Transverse colon (tissue), 4 donors: ENCODE results near the gene DGUOK. TPM values are rescaled to one million over a fixed set of nuclear protein-coding genes. Genes with fewer than 3 reads are reported as not detected.

ENCODE experiments used
- DNase-seq: peaks from one replicate; pipeline ENCODE4 v3.0.0-alpha.2; 2019
- H3K27ac ChIP-seq, 4 donors: fragments of 200-600 bp; sonication (generic); 2 replicates each; pipeline ENCODE4 v1.5.1; 2016 to 2018; ENCODE audit warnings: inconsistent platforms in 4 of 4
- H3K27me3 ChIP-seq: fragments of 200-600 bp; sonication (generic); 2 replicates; pipeline ENCODE4 v1.5.1; 2017; ENCODE audit warnings: inconsistent platforms
- H3K36me3 ChIP-seq, 4 donors: fragments of 200-600 bp; sonication (generic); 2 replicates each; pipeline ENCODE4 v1.5.1; 2017 to 2019; ENCODE audit warnings: inconsistent platforms in 4 of 4
- H3K4me1 ChIP-seq, 4 donors: fragments of 200-600 bp; sonication (generic); 2 replicates each; pipeline ENCODE4 v1.5.1; 2017 to 2020; ENCODE audit warnings: inconsistent platforms in 4 of 4
- H3K4me3 ChIP-seq, 4 donors: fragments of 200-600 bp; sonication (generic); 1 replicate in 1 of 4; 2 replicates in 3 of 4; pipeline versions ENCODE4 v1.5.1 to v1.6.1; 2017 to 2019; ENCODE audit warnings: inconsistent platforms in 4 of 4
- H3K9me3 ChIP-seq, 2 donors: fragments of 200-600 bp; sonication (generic); 2 replicates each; pipeline ENCODE4 v1.5.1; 2017 to 2019; ENCODE audit warnings: inconsistent platforms in 2 of 2
- EP300 ChIP-seq: sonication (generic); formaldehyde crosslinking; IDR thresholded peaks from one replicate; pipeline ENCODE4 v1.6.1; 2017; ENCODE audit warnings: antibody characterized with exemption, low read depth
- POLR2A ChIP-seq: fragments of 450-650 bp; IDR thresholded peaks from one replicate; pipeline ENCODE4 v1.6.1; 2016; ENCODE audit warnings: antibody characterized with exemption, mild to moderate bottlenecking, moderate library complexity
- POLR2AphosphoS5 ChIP-seq, 3 donors: sonication (generic); formaldehyde crosslinking; IDR thresholded peaks; one replicate each; pipeline ENCODE4 v1.6.1; 2016; ENCODE audit warnings: antibody characterized with exemption in 3 of 3
- WGBS, 2 donors: methylation state at CpG; one replicate each; pipeline ENCODE4 v1.1.5; 2018; ENCODE audit warnings: low coverage in 1 of 2; 5-methylcytosine and 5-hydroxymethylcytosine counted together
- in situ Hi-C, 4 donors: fragments of 200-750 bp; cut with MboI; loops; one replicate each; pipeline versions ENCODE4 v1.15.0 to v1.15.1; 2017; ENCODE audit warnings: low sequenced_read_pairs in 3 of 4, low pct_ligation_motif_present in 1 of 4, low pct_unique_long_range_greater_than_20kb in 1 of 4
- intact Hi-C: fragments of 100-400 bp; cut with DNase I; formaldehyde crosslinking; loops from one replicate; pipeline ENCODE4 v1.15.1; 2023; ENCODE audit warnings: low total_unique reads
- total RNA-seq, 4 donors: library from RNA; depleted of rRNA; stranded (reverse); fragments of >200 nt; gene quantifications; one replicate each; pipeline ENCODE4 v1.1.0, GENCODE V29; 2016
- TF ChIP-seq, protein P1 (sequence below), 5 experiments: fragments of 200-600 bp in 3 of 5; fragments of 450-650 bp in 2 of 5; sonication (generic) in 3 of 5; IDR thresholded peaks; 1 replicate in 2 of 5; 2 replicates in 3 of 5; pipeline ENCODE4 v1.5.1; 2016 to 2017; ENCODE audit warnings: antibody characterized with exemption in 5 of 5, inconsistent platforms in 3 of 5, mild to moderate bottlenecking in 2 of 5, moderate library complexity in 1 of 5

Gene DGUOK
- total RNA-seq, 4 donors from 2014 or later, result 27.3 to 49.7 (median 40.3) TPM

DNA sequence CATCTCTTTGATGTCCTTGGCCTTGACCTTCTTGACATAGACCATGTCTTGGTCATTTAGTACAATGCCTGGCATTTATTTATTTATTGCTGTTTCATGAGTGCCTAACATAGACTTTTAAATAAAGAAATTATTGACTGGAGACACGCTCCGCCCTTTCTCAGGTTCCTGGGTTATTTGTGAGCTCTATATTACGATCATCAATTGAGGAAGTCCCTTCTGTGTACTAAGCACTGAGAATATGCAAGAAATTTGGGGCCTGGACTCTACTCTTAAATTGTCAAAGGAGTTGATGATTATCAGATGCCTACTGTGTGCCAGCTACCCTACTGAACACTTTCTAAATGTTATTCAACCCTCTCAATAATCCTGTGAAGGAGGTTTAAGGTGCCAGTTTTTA is 38.4 kb downstream of the DGUOK start:
- intact Hi-C loops (no loop called here), in situ Hi-C loops (no loop called here)
- DNase-seq, result no peak
- Histone ChIP-seq H3K27ac (no peak overlapping the region), H3K4me3 (no peak overlapping the region), H3K4me1 (peaks cover 0 to 3% (median under 1%) of the 10 kb centered on the region in 4 donors), H3K9me3 (no peaks in the 10 kb centered on the region), H3K36me3 (no peaks in the 10 kb centered on the region), H3K27me3 (no peaks in the 10 kb centered on the region)
- WGBS, 2 donors, result 88 to 89% methylated on average over 3 of the region's 3 CpGs
- TF ChIP-seq EP300, result no peak
- TF ChIP-seq, protein P1, sequence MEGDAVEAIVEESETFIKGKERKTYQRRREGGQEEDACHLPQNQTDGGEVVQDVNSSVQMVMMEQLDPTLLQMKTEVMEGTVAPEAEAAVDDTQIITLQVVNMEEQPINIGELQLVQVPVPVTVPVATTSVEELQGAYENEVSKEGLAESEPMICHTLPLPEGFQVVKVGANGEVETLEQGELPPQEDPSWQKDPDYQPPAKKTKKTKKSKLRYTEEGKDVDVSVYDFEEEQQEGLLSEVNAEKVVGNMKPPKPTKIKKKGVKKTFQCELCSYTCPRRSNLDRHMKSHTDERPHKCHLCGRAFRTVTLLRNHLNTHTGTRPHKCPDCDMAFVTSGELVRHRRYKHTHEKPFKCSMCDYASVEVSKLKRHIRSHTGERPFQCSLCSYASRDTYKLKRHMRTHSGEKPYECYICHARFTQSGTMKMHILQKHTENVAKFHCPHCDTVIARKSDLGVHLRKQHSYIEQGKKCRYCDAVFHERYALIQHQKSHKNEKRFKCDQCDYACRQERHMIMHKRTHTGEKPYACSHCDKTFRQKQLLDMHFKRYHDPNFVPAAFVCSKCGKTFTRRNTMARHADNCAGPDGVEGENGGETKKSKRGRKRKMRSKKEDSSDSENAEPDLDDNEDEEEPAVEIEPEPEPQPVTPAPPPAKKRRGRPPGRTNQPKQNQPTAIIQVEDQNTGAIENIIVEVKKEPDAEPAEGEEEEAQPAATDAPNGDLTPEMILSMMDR (IDR thresholded peaks at IDR 0.05), result no peak
- no peak for TF ChIP-seq POLR2AphosphoS5 (IDR thresholded peaks at IDR 0.05)
- TF ChIP-seq POLR2A, result no peak

DNA sequence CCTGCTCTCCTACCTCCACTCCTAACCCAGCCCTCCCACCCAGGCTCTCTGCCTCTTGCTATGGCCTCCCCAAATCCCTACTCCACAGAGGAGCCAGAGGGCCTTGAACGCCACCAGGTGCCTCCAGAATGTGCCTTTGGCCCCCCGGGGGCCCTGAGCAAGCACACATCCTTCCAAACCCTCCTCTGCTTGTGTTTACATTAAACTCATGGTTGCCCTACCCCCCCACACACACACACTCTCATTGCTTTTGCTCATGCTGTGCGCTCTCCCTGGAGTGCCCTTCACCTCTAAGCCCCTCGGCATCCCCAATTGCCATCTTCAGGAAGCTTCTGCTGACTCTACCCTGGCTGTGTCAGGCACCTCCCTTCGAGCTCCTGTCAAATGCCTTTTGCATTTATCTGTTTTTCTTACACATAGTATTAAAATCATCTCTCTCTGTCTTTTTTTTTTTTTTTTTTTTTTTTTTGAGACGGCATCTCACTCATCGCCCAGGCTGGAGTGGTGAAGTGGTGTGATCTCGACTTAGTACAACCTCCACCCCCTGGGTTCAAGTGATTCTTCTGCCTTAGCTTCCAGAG is 41.8 kb downstream of the DGUOK start:
- no peaks in the 10 kb centered on the region for H3K27me3 ChIP-seq
- intact Hi-C loops (no loop called here), in situ Hi-C loops (no loop called here)
- DNase-seq, result no peak
- no peak for TF ChIP-seq POLR2AphosphoS5 (IDR thresholded peaks at IDR 0.05)
- H3K9me3 ChIP-seq, result no peaks in the 10 kb centered on the region
- no peaks in the 10 kb centered on the region for H3K36me3 ChIP-seq
- WGBS, 2 donors, result 90 to 100% methylated on average over 3 to 8 of the region's 8 CpGs
- no peak overlapping the region for H3K4me3 ChIP-seq
- H3K4me1 ChIP-seq, result peaks cover 13 to 32% (median 22%) of the 10 kb centered on the region in 4 donors
- H3K27ac ChIP-seq, result no peak overlapping the region

DNA sequence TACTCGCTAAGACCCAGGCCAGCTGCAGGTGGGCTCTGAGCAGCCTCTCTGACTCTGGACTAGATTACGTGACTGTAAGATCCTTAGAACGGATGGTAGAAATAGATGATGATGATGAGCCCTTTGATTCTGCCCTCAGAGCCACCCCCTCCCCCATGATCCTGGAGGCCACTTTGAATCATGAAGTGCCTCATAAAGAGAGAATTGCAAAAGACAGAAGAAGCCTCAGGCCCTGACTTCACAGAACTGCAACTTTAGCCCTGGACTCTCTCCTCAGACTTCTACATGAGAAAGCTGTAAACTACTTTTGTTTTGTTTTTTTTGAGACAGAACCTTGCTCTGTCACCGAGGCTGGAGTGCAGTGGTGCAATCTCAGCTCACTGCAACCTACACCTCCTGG is 42.7 kb downstream of the DGUOK start:
- Histone ChIP-seq H3K4me1 (peaks cover 13 to 32% (median 22%) of the 10 kb centered on the region in 4 donors), H3K36me3 (no peaks in the 10 kb centered on the region), H3K27ac (no peak overlapping the region), H3K27me3 (no peaks in the 10 kb centered on the region), H3K9me3 (no peaks in the 10 kb centered on the region), H3K4me3 (no peak overlapping the region)
- TF ChIP-seq POLR2AphosphoS5 (IDR thresholded peaks at IDR 0.05), result no peak
- TF ChIP-seq POLR2A, result no peak
- TF ChIP-seq, protein P1 (IDR thresholded peaks at IDR 0.05), result no peak
- TF ChIP-seq EP300, result no peak
- DNase-seq, result no peak
- in situ Hi-C loops (no loop called here), intact Hi-C loops (no loop called here)
- WGBS, 2 donors, result 86% methylated on average over 2 to 4 of the region's 4 CpGs

DNA sequence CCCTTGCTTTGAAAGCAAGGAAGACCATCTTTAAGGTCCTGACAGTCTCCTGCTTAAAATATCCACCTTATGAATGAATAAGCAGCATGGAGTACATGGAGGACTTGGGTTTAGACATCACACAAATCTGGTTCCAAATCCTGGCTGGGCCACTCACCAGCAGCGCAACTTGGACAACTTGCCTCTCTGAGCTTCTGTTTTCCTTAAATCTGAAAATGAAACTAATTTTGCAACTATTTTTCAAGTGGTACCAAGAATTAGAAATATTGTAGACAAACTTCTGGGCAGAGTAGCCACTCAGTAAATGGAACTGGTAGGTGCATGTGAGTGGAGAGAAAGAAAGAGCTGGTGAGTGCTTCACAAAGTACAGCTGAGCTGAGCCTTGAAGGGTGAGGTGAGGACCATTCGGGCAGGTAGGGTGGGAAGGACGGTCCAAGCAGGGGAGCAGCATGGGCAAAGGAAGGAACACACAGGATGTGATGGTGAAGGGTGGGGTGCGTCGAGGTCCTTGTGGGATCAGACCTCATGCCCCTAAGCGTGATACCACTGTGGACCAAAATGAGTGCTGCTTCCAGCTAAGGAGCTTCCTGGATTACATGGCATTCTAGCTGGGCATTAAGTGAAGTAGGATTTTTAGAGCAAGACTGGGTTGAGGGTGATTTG is 43.6 kb downstream of the DGUOK start:
- 89 to 97% methylated on average over 4 to 6 of the region's 6 CpGs for whole genome bisulfite sequencing, 2 donors
- in situ Hi-C loops, result no loop called here
- DNase-seq, result no peak
- TF ChIP-seq EP300 (no peak), POLR2A (no peak), POLR2AphosphoS5 (IDR thresholded peaks at IDR 0.05) (no peak)
- TF ChIP-seq, protein P1 (IDR thresholded peaks at IDR 0.05), result no peak
- intact Hi-C loops, result no loop called here
- no peaks in the 10 kb centered on the region for H3K27me3 ChIP-seq
- peak overlapping the region; percentile 22 to 63 (median 44) for H3K27ac ChIP-seq
- H3K4me3 ChIP-seq, result no peak overlapping the region
- H3K4me1 ChIP-seq, result peaks cover 13 to 37% (median 22%) of the 10 kb centered on the region in 4 donors
- H3K9me3 ChIP-seq, result no peaks in the 10 kb centered on the region
- H3K36me3 ChIP-seq, result no peaks in the 10 kb centered on the region
